Esophagus squamous epithelium (tissue), 5 donors: ENCODE results near the gene TMEM51. TPM values are rescaled to one million over a fixed set of nuclear protein-coding genes. Genes with fewer than 3 reads are reported as not detected.

Experiments used
- DNase-seq: peaks from one replicate; lab custom pipeline; 2025; lab: John Stamatoyannopoulos, UW
- H3K27ac ChIP-seq, 4 donors: fragments of 200-600 bp; sonication (generic); one replicate each; pipeline ENCODE4 v1.5.1; 2016 to 2019; ENCODE audit warnings: mild to moderate bottlenecking in 1 of 4
- H3K27me3 ChIP-seq, 4 donors: fragments of 200-600 bp; sonication (generic); 1 replicate in 3 of 4; 2 replicates in 1 of 4; pipeline versions ENCODE4 v1.5.1 to v1.6.0; 2017 to 2021; ENCODE audit warnings: antibody characterized with exemption in 1 of 4
- H3K36me3 ChIP-seq, 3 donors: fragments of 200-600 bp; sonication (generic); one replicate each; pipeline ENCODE4 v1.5.1; 2016 to 2019
- H3K4me1 ChIP-seq, 3 donors: fragments of 200-600 bp; sonication (generic); one replicate each; pipeline ENCODE4 v1.5.1; 2017 to 2019
- H3K4me3 ChIP-seq, 4 donors: fragments of 200-600 bp; sonication (generic); 1 replicate in 3 of 4; 2 replicates in 1 of 4; pipeline ENCODE4 v1.5.1; 2016 to 2019; ENCODE audit warnings: mild to moderate bottlenecking in 2 of 4, moderate library complexity in 1 of 4
- H3K9me3 ChIP-seq, 3 donors: fragments of 200-600 bp; sonication (generic); one replicate each; pipeline ENCODE4 v1.5.1; 2016 to 2019
- POLR2A ChIP-seq, 4 donors: fragments of 450-650 bp; IDR thresholded peaks; one replicate each; pipeline ENCODE4 v1.6.1; 2017; ENCODE audit warnings: antibody characterized with exemption in 4 of 4, mild to moderate bottlenecking in 4 of 4, moderate library complexity in 3 of 4
- WGBS, 2 donors: methylation state at CpG; one replicate each; pipeline ENCODE4 v1.1.5; 2018; 5-methylcytosine and 5-hydroxymethylcytosine counted together
- intact Hi-C: fragments of 100-400 bp; cut with DNase I; formaldehyde crosslinking; loops from one replicate; pipeline ENCODE4 v1.15.0; 2022
- total RNA-seq, 4 donors: library from RNA; depleted of rRNA; stranded (reverse); fragments of >200 nt; gene quantifications; one replicate each; pipeline ENCODE4 v1.1.0, GENCODE V29; 2016
- TF ChIP-seq, protein P1 (sequence below), 6 experiments: fragments of 450-650 bp in 4 of 6; fragments of 200-600 bp in 2 of 6; sonication (generic) in 2 of 6; IDR thresholded peaks; one replicate each; pipeline ENCODE4 v1.5.1; 2016 to 2019; ENCODE audit warnings: antibody characterized with exemption in 6 of 6, mild to moderate bottlenecking in 4 of 6, moderate library complexity in 4 of 6
- donor health status: DM: yes; HTN: yes; CAD: no.

The TMEM51 gene
- total RNA-seq, 4 donors from 2014 or later, result 11.6 to 23.7 (median 17.7) TPM

DNA sequence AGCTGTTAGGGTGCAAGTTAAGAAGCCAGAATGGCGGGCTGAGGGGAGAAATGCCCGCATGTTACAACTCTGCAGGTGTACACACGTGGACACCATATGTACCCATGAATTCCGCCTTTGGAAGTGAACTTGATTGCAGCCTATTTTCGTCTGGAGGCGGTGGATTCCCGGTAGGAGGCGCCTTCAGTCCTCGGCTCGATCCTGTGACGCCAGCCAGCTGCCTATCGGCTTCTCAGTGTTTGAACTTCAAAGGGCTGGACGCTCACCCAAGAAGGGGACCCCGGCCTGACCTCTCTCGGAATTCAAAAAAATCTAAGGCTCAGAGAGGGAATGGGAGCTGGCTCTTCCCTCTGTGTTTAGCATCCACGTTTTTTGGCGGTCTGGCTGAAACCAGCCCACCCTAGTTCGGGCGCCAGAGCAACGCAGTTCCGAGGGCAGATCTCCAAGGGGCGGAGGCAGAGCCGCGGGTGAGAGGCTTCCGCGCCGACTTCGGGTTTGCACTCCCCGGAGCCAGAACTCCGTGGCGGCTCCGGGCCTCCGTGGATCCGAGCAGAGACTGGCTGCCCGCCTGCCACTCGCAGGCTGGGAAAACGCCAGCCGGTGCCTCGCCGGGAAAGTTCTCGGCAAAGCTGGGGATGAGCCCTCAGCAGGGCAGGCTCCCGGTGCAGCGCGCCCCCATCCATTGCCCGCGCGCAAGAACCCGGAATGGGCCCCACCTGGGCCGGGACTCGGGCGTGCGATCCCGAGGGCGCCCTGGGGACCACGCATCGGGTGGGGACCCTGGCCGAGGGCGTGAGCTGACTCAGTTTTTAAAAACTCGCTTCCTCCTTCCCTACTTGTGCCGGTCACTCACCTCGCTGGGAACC lies 996 bp upstream of the TMEM51 start:
- intact Hi-C loops, result loop anchor here (10.0 kb wide), 1 partner anchor 122 kb away; no protein-coding TSS in a partner anchor
- Histone ChIP-seq H3K27me3 (peaks cover 0 to 18% (median 0%) of the 10 kb centered on the region in 4 donors), H3K9me3 (no peaks in the 10 kb centered on the region), H3K27ac (peak overlapping the region; percentile 91 to 93 (median 92)), H3K4me1 (peaks cover 13 to 59% (median 25%) of the 10 kb centered on the region in 3 donors), H3K36me3 (no peaks in the 10 kb centered on the region), H3K4me3 (peak overlapping the region; percentile 62 to 85 (median 75))
- WGBS, 2 donors, result 0 to 3% methylated on average over 12 to 15 of the region's 61 CpGs
- TF ChIP-seq POLR2A (IDR thresholded peaks at IDR 0.05), result peak in 2 of 4 donors; percentile 47 to 63
- TF ChIP-seq, protein P1, sequence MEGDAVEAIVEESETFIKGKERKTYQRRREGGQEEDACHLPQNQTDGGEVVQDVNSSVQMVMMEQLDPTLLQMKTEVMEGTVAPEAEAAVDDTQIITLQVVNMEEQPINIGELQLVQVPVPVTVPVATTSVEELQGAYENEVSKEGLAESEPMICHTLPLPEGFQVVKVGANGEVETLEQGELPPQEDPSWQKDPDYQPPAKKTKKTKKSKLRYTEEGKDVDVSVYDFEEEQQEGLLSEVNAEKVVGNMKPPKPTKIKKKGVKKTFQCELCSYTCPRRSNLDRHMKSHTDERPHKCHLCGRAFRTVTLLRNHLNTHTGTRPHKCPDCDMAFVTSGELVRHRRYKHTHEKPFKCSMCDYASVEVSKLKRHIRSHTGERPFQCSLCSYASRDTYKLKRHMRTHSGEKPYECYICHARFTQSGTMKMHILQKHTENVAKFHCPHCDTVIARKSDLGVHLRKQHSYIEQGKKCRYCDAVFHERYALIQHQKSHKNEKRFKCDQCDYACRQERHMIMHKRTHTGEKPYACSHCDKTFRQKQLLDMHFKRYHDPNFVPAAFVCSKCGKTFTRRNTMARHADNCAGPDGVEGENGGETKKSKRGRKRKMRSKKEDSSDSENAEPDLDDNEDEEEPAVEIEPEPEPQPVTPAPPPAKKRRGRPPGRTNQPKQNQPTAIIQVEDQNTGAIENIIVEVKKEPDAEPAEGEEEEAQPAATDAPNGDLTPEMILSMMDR (IDR thresholded peaks at IDR 0.05), result peak; percentile 41 to 75 (median 68)
- DNase-seq, result no peak

DNA sequence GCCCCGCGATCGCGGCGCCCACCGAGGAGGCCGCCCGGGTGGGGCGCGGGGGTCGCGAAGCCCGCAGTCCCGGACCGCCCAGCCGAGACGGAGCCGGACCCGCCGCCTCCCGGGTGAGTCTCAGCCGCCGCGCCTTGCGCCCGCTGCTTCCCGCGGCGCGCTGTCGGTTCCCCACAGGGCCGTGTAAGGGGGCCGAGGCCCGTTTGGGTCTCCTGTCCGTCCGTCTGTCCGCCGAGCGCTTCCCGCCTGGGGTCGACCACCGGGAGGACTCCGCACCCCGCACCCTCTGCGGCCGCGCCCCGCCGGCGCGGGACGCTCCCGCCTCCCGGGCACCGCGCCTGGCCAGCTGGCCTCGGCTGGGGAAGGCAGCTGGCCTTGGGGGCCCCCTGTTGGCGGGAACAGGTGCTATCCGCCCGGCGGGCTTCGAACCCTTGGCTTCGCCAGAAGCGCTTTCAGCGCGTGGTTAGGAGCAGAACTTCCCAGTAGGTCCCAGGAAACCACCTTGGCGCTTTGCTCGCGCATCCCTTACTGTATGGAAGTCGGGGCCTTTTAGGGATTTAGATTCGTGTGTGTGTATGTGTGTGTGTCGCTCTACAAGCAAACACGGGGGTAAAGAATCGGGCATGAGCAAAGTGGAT lies 414 bp downstream of the TMEM51 start:
- Histone ChIP-seq H3K27me3 (peaks cover 0 to 18% (median 0%) of the 10 kb centered on the region in 4 donors), H3K9me3 (no peaks in the 10 kb centered on the region), H3K36me3 (no peaks in the 10 kb centered on the region), H3K4me1 (peaks cover 13 to 72% (median 36%) of the 10 kb centered on the region in 3 donors), H3K4me3 (peak overlapping the region; percentile 62 to 85 (median 75)), H3K27ac (peak overlapping the region; percentile 91 to 93 (median 92))
- peak in 1 of 4 donors; percentile 21 for TF ChIP-seq POLR2A (IDR thresholded peaks at IDR 0.05)
- TF ChIP-seq, protein P1 (IDR thresholded peaks at IDR 0.05), result peak; percentile 38 to 74 (median 58)
- intact Hi-C loops, result loop anchor here (10.0 kb wide), 1 partner anchor 121 kb away; no protein-coding TSS in a partner anchor
- WGBS, 2 donors, result 4% methylated on average over 8 of the region's 74 CpGs; no CpG with 5 or more reads in 1 of the 2 donors
- DNase-seq, result no peak

DNA sequence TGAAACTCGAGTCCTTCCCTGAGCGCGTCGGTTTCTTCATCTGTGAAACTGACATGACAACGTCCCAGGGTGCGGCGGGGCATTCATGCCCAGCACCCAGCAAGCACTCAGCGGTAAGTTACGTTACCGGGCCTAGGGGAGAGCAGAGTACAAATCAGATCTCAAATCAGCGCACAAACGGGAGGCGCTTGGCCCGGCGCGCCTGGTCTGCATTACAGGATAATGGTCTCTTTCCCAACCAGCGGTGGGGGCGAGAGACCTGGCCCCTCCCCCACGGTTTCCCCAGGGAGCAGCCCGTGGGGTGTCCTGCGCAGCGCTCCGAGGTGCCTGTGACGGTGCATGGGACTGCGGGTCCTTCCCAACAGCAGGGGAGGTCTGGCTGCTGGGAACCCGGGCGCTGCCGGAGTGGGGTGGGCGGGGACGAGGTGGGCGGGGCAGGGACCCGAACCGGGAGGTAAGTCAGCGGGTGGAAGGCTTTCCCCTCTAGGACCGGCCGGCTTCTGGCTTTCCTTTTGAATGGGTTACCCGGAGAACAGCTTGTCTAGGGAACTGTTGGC lies 1.0 kb downstream of the TMEM51 start:
- Histone ChIP-seq H3K4me1 (peaks cover 13 to 78% (median 42%) of the 10 kb centered on the region in 3 donors), H3K4me3 (peak overlapping the region; percentile 62 to 85 (median 75)), H3K36me3 (no peaks in the 10 kb centered on the region), H3K27ac (peak overlapping the region; percentile 91 to 93 (median 92)), H3K27me3 (peaks cover 0 to 18% (median 0%) of the 10 kb centered on the region in 4 donors), H3K9me3 (no peaks in the 10 kb centered on the region)
- WGBS, 2 donors, result 3 to 4% methylated on average over 8 to 13 of the region's 37 CpGs
- intact Hi-C loops, result loop anchor here (10.0 kb wide), 1 partner anchor 120 kb away; no protein-coding TSS in a partner anchor
- no peak for DNase-seq
- TF ChIP-seq, protein P1 (IDR thresholded peaks at IDR 0.05), result no peak
- no peak for TF ChIP-seq POLR2A (IDR thresholded peaks at IDR 0.05)

DNA sequence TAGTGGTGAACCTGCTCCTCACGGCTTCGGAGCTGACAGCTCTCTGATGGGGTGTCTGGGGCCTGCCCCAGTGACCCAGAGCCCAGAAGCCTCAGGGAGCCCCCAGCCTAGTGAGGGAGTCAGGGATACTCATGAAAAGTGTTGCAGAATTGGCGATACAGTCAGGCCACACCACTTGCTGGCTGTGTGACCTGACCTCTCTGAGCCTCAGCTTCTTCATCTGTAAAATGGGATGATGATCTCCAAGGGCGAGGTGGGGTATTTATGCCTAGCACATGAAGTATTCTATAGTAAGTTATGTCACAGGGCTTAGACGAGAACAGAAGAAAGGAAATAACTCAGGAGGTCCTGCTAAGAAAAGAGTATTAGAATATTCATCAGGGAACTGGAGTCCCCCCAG lies 1.6 kb downstream of the TMEM51 start:
- no peak for TF ChIP-seq POLR2A (IDR thresholded peaks at IDR 0.05)
- TF ChIP-seq, protein P1 (IDR thresholded peaks at IDR 0.05), result no peak
- Histone ChIP-seq H3K27me3 (peaks cover 0 to 18% (median 0%) of the 10 kb centered on the region in 4 donors), H3K36me3 (no peaks in the 10 kb centered on the region), H3K27ac (peak overlapping the region; percentile 91 to 93 (median 92)), H3K4me1 (peaks cover 13 to 81% (median 42%) of the 10 kb centered on the region in 3 donors), H3K4me3 (peak overlapping the region in 2 of 4 donors; percentile 65 to 85), H3K9me3 (no peaks in the 10 kb centered on the region)
- WGBS, 2 donors, result 93 to 97% methylated on average over 5 of the region's 5 CpGs
- no peak for DNase-seq
- intact Hi-C loops, result loop anchor here (10.0 kb wide), 1 partner anchor 120 kb away; no protein-coding TSS in a partner anchor
